ENCODE measurements around the gene PCNX3.
A peak's percentile ranks its signal among the peaks of the same experiment; 100 is the strongest.

The PCNX3 gene

DNA sequence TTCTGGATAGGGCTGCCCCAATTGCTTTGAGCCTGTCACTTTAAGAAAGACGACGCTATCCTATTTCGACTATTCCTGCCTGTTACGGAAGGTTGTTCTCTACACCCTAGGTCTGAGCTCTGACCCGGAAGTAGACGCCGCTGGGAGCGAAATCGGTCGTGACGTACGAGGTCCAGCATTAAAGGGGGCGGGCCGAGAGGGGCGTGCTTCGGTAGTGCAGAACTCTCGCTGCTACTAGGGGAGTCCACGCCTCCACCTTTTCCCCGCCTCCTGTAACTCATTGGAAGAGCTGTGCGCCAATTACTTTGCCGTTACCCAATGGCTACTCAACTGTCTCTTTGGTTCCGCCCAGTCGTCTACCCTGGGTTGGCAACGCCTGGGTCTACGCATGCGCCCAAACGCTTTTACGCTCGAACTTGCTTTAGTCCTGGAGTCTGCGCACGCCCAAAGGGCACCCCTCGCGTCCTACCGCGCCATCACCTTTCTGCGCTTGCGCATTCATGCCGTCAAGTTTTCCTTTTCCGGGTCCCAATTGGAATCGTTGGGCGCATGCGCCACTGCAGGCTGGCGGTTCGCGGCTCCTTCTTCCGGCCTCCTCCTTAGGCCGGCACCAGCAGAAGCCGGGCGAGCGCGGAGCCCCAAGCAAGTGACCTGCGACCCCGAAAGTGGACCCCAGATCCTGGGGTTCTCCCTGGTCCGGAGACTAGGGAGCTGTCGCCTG lies at the start of gene PCNX3:
PCNX3 (plus strand) TSS at position 548 of the 721 bp plus-strand sequence. CDS start 536 bp downstream, outside the sequence.
- TF ChIP-seq, protein P1, sequence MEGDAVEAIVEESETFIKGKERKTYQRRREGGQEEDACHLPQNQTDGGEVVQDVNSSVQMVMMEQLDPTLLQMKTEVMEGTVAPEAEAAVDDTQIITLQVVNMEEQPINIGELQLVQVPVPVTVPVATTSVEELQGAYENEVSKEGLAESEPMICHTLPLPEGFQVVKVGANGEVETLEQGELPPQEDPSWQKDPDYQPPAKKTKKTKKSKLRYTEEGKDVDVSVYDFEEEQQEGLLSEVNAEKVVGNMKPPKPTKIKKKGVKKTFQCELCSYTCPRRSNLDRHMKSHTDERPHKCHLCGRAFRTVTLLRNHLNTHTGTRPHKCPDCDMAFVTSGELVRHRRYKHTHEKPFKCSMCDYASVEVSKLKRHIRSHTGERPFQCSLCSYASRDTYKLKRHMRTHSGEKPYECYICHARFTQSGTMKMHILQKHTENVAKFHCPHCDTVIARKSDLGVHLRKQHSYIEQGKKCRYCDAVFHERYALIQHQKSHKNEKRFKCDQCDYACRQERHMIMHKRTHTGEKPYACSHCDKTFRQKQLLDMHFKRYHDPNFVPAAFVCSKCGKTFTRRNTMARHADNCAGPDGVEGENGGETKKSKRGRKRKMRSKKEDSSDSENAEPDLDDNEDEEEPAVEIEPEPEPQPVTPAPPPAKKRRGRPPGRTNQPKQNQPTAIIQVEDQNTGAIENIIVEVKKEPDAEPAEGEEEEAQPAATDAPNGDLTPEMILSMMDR (IDR thresholded peaks at IDR 0.05) = no peak
- DNase-seq (ENCODE audit: low spot score) = peak; percentile 100
- Histone ChIP-seq H3K4me3 (peak within 1 kb of the TSS; percentile 99), H3K27ac (peak within 1 kb of the TSS; percentile 93 to 95)

DNA sequence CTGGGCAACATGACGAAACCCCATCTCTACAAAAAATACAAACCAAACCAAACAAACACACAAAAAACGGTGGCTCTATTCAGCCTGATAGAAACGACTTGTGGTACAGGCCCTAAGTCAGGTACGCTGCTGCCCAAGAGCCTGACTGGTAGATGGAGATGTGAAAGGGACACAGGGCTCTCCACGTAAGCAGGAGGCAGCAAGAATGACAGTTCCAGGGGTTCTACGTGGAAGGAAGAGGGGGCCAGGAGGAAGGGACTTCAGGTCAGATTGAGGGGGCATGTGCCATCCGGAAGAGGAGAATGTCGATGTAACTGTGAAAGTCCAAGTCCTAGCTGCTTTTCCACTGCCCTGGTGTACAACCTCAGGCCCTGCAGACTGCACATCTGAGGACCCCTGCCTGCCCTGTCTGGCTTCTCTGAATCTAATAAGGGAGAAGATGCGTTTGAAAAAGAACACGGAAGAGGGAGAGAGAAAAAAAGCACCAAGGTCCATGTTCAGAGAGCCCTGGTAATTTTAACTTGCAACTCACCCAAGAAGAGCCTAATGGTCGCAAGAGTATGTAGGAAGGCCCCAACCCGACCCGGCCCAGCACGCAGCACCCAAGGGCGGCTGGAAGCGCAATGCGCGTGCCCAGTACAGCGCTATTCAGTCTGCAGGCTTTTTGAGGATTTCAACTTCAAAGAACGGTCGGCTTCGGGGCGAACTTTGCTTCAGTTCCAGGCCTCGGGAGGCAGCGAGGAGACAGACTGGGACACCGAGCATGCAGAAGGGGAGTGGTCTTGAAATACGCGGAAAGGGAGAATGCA lies 46.2 kb upstream of the PCNX3 start:
- DNase-seq (ENCODE audit: low spot score) = peak; percentile 82
- TF ChIP-seq, protein P1 (IDR thresholded peaks at IDR 0.05) = no peak
- Histone ChIP-seq H3K4me3 (peak overlapping the region; percentile 98), H3K27ac (peak overlapping the region; percentile 96 to 100)

DNA sequence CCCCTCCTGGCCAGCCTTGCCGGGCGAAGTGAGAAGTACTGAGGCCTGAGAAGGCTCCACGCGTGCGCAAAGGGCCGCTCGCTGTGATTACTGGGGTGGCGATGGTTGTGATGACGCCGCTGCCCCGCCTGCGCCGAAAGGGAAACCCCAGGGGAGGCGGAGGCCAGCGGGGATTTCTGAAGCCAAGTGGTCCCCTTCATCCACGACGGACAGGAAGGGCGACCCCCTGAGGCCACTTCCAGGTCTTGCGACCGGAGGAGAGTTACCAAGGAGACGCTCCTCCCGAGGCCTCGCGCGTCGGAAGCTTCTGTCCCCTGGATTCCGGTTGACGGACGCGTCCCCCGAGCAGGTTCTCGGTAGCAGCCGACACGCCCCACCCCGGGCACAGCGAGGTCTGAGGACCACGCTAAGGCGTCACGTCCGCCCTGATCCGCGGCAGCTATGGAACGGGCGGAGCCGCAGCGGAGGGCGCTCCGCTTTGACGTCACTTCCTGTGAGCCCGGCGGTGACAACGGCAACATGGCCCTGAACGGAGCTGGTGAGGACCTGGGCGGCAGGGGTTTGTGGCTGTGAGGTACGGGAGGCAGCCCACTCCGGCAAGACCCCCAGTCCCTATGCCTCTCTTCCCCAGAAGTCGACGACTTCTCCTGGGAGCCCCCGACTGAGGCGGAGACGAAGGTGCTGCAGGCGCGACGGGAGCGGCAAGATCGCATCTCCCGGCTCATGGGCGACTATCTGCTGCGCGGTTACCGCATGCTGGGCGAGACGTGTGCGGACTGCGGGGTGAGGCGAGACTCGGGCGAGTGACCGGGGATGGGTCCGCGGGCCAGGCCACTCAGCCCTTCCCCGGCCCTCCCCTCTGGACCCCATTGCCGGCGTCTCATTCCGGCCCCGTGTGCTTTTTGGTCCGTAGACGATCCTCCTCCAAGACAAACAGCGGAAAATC lies 45.3 kb upstream of the PCNX3 start, which contains the start of gene ZNRD2:
ZNRD2 (plus strand) TSS at position 505 of the 946 bp plus-strand sequence; CDS start at position 520, 15 bp downstream.
- Histone ChIP-seq H3K27ac (peak within 1 kb of the TSS; percentile 96 to 100), H3K4me3 (peak within 1 kb of the TSS; percentile 98)
- peak; percentile 99 for DNase-seq (ENCODE audit: low spot score)
- TF ChIP-seq, protein P1 (IDR thresholded peaks at IDR 0.05) = no peak

DNA sequence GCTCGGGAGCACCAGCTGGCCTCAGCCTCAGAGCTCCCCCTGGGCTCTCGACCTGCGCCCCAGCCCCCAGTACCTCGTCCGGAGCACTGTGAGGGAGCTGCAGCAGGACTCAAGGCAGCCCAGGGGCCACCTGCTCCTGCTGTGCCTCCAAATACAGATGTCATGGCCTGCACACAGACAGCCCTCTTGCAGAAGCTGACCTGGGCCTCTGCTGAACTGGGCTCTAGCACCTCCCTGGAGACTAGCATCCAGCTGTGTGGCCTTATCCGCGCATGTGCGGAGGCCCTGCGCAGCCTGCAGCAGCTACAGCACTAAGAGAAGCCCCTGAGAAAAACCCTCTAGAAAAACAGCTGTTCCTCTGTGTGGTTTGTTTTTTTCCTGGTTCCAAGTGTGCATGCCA lies 44.2 kb upstream of the PCNX3 start:
- TF ChIP-seq, protein P1 (IDR thresholded peaks at IDR 0.05) = no peak
- peak overlapping the region; percentile 98 for H3K4me3 ChIP-seq
- no peak for DNase-seq (ENCODE audit: low spot score)
- H3K27ac ChIP-seq = peak overlapping the region; percentile 86 to 100

DNA sequence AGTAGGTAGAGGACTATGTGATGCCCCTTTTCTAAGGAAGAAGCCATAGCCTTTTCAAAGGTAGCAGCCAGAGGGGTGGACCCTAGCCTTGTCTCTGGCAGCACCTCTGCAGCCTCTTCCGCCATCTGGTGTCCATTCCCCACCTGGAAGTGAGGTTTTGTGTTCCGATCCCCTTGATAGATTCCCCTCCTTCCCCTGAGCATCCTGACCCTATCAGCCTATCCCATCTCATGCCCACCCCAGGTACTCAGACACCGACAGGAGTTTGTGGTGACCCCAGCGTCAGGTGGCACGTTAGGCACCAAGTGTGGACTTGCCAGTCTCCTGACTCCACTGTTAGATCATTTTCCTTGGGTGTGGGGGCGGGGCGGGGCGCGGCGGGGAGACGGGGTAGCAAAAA lies 43.6 kb upstream of the PCNX3 start:
- DNase-seq (ENCODE audit: low spot score) = no peak
- Histone ChIP-seq H3K27ac (peak overlapping the region; percentile 86 to 100), H3K4me3 (peak overlapping the region; percentile 98)
- TF ChIP-seq, protein P1 (IDR thresholded peaks at IDR 0.05) = peak; percentile 20

DNA sequence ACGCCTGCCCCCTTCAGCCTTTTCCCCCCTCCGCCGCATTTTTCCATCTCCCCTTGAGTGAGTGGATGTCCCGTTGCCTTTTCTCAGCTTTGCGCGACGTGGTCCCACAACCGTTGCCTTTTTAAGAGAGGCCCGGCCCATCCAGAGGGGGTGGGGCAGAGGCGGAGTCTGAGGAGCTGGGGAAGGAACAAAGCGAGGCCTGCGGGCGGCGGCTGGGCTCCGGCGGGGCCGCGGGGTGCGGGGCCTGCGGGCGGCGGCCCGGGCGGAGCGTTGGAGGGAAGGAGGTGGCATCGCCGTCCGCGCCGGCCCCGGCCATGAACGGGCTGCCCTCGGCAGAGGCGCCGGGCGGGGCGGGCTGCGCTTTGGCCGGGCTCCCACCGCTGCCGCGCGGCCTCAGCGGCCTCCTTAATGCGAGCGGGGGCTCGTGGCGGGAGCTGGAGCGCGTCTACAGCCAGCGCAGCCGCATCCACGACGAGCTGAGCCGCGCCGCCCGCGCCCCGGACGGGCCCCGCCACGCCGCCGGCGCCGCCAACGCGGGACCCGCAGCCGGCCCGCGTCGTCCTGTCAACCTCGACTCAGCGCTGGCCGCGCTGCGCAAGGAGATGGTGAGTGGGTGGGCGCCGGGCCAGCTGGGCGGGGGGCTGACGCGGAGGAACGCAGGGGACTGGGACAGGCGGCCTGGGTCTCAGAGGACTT lies 43.1 kb upstream of the PCNX3 start, which contains the start of gene FAM89B:
FAM89B (plus strand) TSS at position 183 of the 696 bp plus-strand sequence; CDS start at position 315, 132 bp downstream.
- Histone ChIP-seq H3K27ac (peak within 1 kb of the TSS; percentile 86 to 100), H3K4me3 (peak within 1 kb of the TSS; percentile 98)
- TF ChIP-seq, protein P1 (IDR thresholded peaks at IDR 0.05) = no peak
- peak; percentile 94 for DNase-seq (ENCODE audit: low spot score)
